HL-60 (cell line): ENCODE measurements around the gene DYNC1I1.
A peak's percentile ranks its signal among the peaks of the same experiment; 100 is the strongest.

ENCODE experiments used
- DNase-seq, 2 experiments: peaks; one replicate each; pipeline ENCODE4 v3.0.0-alpha.2; 2010 to 2020; ENCODE audit warnings: low read depth in 1 of 2, low spot score in 1 of 2
- H3K27ac ChIP-seq: fragments of 250-450 bp; sonication (Bioruptor Pico); replicated peaks from 2 replicates; pipeline ENCODE4 v1.5.1; 2020; ENCODE audit warnings: mild to moderate bottlenecking, moderate library complexity
- H3K27me3 ChIP-seq: fragments of 250-450 bp; sonication (Bioruptor Pico); 2 replicates; pipeline ENCODE4 v1.5.1; 2021; ENCODE audit warnings: mild to moderate bottlenecking, moderate library complexity; ENCODE audit not compliant: insufficient read depth, poor library complexity, severe bottlenecking
- H3K4me3 ChIP-seq: replicated peaks from 2 replicates; pipeline ENCODE4 v1.5.1; 2011; ENCODE audit warnings: mild to moderate bottlenecking, control low read depth, low read length; ENCODE audit not compliant: insufficient read depth
- GABPA ChIP-seq: IDR thresholded peaks from 2 replicates; pipeline ENCODE4 v1.6.1; 2012; ENCODE audit warnings: low read depth
- POLR2AphosphoS5 ChIP-seq: IDR thresholded peaks from 2 replicates; pipeline ENCODE4 v1.6.1; 2012; ENCODE audit warnings: low read depth
- SPI1 ChIP-seq: IDR thresholded peaks from 2 replicates; pipeline ENCODE4 v1.6.1; 2012; ENCODE audit warnings: low read depth, mild to moderate bottlenecking, borderline replicate concordance
- TF ChIP-seq, protein P1 (sequence below): IDR thresholded peaks from one replicate; pipeline ENCODE4 v1.5.1; 2011; ENCODE audit warnings: low read length, control low read depth, inconsistent platforms; ENCODE audit not compliant: insufficient read depth
- TF ChIP-seq, protein P2 (sequence below): IDR thresholded peaks from 2 replicates; pipeline ENCODE4 v1.6.1; 2012; ENCODE audit warnings: low read depth; ENCODE audit not compliant: insufficient replicate concordance

DYNC1I1 gene

DNA sequence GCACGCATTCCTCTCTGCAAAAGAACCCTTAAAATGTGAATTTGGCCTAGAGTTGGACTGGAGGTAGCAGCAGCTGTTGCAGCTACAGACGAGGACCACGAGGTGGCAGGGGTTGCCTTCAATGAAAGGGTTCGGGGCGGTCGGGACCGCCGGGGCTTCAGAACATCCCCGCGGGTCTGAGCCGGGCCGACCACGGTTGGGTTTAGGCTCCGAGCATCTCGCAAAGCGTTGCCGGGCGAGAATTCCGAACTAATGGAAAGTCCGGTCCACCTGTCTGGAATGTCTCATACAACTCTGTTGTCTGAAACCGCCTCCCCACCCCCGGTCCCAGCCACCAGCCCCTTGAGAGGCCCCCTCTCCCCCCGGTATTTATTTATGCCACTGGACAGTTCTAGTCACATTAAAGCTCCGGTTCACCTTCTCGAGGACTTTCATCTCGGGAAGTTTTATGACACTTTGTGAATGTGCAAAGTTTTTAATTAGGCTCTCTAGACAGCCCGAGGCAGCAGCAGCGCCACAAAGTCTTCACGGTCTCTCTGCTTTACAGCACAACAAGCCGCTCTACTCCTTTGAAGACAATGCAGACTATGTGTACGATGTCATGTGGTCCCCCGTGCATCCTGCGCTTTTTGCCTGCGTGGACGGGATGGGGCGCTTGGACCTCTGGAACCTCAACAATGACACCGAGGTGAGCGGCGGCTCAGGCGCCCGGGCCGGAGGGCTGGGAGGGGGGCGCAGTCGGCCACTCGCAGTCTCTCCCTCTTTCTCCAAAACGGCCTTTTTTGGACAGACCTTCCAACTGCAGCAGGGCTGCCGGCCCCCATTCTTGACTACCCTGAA, 303.4 kb downstream of the DYNC1I1 start:
- H3K27me3 ChIP-seq: peaks cover 24% of the 10 kb centered on the region
- H3K4me3 ChIP-seq: peak overlapping the region; percentile 17
- TF ChIP-seq, protein P1, sequence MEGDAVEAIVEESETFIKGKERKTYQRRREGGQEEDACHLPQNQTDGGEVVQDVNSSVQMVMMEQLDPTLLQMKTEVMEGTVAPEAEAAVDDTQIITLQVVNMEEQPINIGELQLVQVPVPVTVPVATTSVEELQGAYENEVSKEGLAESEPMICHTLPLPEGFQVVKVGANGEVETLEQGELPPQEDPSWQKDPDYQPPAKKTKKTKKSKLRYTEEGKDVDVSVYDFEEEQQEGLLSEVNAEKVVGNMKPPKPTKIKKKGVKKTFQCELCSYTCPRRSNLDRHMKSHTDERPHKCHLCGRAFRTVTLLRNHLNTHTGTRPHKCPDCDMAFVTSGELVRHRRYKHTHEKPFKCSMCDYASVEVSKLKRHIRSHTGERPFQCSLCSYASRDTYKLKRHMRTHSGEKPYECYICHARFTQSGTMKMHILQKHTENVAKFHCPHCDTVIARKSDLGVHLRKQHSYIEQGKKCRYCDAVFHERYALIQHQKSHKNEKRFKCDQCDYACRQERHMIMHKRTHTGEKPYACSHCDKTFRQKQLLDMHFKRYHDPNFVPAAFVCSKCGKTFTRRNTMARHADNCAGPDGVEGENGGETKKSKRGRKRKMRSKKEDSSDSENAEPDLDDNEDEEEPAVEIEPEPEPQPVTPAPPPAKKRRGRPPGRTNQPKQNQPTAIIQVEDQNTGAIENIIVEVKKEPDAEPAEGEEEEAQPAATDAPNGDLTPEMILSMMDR: peak; percentile 50
- TF ChIP-seq POLR2AphosphoS5: no peak
- no peak overlapping the region for H3K27ac ChIP-seq
- peak in 1 of 2 experiments; percentile 21 for DNase-seq

DNA sequence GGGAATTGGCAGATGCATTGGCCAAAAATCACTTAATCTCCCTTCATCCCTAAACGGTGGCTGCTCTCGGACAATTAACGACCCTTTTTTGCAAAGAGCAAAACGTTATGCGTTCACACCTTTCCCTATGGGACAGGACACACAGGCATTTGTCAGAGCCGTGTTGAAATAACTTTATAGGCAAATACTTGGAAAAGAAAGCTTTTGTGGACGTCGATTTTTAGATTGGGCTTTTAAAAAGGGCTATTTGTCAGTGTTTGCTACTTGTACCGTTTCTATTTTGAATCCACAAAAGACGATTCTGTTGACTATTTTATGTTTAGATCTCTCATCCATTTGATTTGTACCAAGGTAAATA, 304.0 kb downstream of the DYNC1I1 start:
- no peak overlapping the region for H3K27ac ChIP-seq
- no peak overlapping the region for H3K4me3 ChIP-seq
- no peak for DNase-seq
- no peak for TF ChIP-seq GABPA
- peaks cover 22% of the 10 kb centered on the region for H3K27me3 ChIP-seq

DNA sequence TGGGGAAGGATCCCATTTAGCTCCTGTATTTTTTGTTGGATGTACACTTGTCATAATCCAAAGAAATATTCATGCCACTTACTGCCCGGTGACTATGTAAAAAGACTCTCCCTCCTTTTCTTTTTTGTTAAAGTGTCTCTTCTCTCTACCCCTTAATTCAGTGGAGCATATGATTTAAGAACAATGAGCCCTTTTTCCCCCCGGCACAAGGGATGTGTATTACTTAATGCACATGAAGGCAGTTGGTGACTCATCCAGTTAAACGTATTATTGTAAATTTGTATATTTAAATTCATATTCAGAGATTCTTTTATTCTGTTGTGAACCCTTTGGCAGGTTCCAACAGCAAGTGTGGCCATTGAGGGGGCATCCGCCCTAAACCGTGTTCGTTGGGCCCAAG, 307.7 kb downstream of the DYNC1I1 start:
- Histone ChIP-seq H3K4me3 (no peak overlapping the region), H3K27ac (no peak overlapping the region), H3K27me3 (peaks cover 18% of the 10 kb centered on the region)
- TF ChIP-seq, protein P2, sequence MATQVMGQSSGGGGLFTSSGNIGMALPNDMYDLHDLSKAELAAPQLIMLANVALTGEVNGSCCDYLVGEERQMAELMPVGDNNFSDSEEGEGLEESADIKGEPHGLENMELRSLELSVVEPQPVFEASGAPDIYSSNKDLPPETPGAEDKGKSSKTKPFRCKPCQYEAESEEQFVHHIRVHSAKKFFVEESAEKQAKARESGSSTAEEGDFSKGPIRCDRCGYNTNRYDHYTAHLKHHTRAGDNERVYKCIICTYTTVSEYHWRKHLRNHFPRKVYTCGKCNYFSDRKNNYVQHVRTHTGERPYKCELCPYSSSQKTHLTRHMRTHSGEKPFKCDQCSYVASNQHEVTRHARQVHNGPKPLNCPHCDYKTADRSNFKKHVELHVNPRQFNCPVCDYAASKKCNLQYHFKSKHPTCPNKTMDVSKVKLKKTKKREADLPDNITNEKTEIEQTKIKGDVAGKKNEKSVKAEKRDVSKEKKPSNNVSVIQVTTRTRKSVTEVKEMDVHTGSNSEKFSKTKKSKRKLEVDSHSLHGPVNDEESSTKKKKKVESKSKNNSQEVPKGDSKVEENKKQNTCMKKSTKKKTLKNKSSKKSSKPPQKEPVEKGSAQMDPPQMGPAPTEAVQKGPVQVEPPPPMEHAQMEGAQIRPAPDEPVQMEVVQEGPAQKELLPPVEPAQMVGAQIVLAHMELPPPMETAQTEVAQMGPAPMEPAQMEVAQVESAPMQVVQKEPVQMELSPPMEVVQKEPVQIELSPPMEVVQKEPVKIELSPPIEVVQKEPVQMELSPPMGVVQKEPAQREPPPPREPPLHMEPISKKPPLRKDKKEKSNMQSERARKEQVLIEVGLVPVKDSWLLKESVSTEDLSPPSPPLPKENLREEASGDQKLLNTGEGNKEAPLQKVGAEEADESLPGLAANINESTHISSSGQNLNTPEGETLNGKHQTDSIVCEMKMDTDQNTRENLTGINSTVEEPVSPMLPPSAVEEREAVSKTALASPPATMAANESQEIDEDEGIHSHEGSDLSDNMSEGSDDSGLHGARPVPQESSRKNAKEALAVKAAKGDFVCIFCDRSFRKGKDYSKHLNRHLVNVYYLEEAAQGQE: no peak
- no peak for DNase-seq

DNA sequence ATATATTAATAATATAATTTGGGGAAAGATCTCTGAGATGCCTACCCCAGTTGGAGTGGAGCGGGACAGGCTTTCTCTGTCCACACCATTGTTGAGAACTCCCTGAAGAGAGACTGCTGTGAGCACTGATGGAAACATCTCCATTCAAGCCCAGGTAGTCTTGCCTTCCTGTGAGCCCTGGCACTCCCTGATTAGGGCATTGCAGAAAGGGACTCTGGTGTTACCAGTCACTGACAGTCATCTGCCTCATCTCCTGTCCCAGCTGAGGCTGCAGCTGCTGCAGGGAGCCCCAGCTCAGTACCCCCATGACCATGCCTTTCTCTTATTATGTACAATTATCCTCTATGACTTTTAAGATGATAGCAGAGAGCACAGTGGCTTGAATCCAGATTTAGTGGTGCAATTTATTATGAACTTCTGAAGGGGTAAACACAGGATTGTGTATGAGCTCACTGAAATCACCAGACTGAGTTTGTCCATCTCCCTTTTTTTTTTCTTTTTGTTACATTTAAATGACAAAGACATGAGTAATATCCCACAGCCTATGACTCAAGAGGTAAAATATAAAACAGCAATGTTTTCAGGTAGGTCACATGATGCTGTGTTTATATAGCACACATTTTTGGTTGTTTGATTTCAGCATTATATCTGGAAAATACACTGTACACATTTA, 312.7 kb downstream of the DYNC1I1 start:
- no peak for DNase-seq
- H3K27ac ChIP-seq: no peak overlapping the region
- H3K27me3 ChIP-seq: peaks cover 13% of the 10 kb centered on the region
- H3K4me3 ChIP-seq: no peak overlapping the region
- no peak for TF ChIP-seq SPI1
- TF ChIP-seq GABPA: no peak
- TF ChIP-seq POLR2AphosphoS5: no peak
- TF ChIP-seq, protein P2: no peak
- TF ChIP-seq, protein P1: no peak

DNA sequence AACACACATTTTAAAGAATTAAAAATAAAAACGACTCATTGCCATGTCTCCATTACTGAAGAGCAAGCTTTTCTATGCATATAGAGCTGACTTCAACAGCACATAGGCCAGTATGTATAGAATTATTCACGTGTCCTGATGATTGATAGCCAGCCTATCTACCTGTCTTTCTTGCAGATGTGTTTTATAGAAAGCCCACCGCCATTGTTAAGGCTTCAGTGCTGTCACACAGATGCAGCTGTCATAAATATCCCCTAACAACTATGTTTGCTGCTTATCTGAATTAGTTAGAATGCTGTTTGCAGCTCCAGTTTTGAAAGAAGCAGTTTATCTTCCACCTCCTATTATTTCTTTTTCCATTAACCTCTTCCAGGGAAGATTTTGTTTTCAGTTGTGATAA, 313.6 kb downstream of the DYNC1I1 start:
- no peak for DNase-seq

More for the DNA sequence above, 313.6 kb downstream of the DYNC1I1 start:
- TF ChIP-seq GABPA: no peak
- TF ChIP-seq POLR2AphosphoS5: no peak
- no peak for TF ChIP-seq SPI1
- TF ChIP-seq, protein P2: no peak
- TF ChIP-seq, protein P1: no peak
- peaks cover 13% of the 10 kb centered on the region for H3K27me3 ChIP-seq
- H3K4me3 ChIP-seq: no peak overlapping the region
- no peak overlapping the region for H3K27ac ChIP-seq
